ENCODE data around the gene PTCD3. TPM values are rescaled to one million over a fixed set of nuclear protein-coding genes. Genes with fewer than 3 reads are reported as not detected.

The PTCD3 gene
- total RNA-seq, 1 donor from 2014 or later, result 66.1 TPM

GRCh38 chr2:86069783-86070339, 36.2 kb upstream of the PTCD3 start:
- Histone ChIP-seq H3K36me3 (ENCODE audit: control insufficient read depth, insufficient read depth, low read length) (peaks cover 3% of the 10 kb centered on the region), H3K4me3 (ENCODE audit: low read depth, low read length) (no peak overlapping the region), H3K27me3 (ENCODE audit: control insufficient read depth, insufficient read depth, low read length) (no peaks in the 10 kb centered on the region)
- DNase-seq (ENCODE audit: low read depth), result no peak
- TF ChIP-seq, protein P1, sequence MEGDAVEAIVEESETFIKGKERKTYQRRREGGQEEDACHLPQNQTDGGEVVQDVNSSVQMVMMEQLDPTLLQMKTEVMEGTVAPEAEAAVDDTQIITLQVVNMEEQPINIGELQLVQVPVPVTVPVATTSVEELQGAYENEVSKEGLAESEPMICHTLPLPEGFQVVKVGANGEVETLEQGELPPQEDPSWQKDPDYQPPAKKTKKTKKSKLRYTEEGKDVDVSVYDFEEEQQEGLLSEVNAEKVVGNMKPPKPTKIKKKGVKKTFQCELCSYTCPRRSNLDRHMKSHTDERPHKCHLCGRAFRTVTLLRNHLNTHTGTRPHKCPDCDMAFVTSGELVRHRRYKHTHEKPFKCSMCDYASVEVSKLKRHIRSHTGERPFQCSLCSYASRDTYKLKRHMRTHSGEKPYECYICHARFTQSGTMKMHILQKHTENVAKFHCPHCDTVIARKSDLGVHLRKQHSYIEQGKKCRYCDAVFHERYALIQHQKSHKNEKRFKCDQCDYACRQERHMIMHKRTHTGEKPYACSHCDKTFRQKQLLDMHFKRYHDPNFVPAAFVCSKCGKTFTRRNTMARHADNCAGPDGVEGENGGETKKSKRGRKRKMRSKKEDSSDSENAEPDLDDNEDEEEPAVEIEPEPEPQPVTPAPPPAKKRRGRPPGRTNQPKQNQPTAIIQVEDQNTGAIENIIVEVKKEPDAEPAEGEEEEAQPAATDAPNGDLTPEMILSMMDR (IDR thresholded peaks at IDR 0.05; ENCODE audit: insufficient read depth, low read length, poor library complexity, severe bottlenecking), result no peak

- Histone ChIP-seq H3K27me3 (ENCODE audit: control insufficient read depth, insufficient read depth, low read length) (no peaks in the 10 kb centered on the region), H3K36me3 (ENCODE audit: control insufficient read depth, insufficient read depth, low read length) (peaks cover 1% of the 10 kb centered on the region), H3K4me3 (ENCODE audit: low read depth, low read length) (no peak overlapping the region)
- TF ChIP-seq, protein P1 (IDR thresholded peaks at IDR 0.05; ENCODE audit: insufficient read depth, low read length, poor library complexity, severe bottlenecking), result no peak
- DNase-seq (ENCODE audit: low read depth), result no peak
Observed at GRCh38 chr2:86070868-86071267, 35.2 kb upstream of the PTCD3 start.

GRCh38 chr2:86072271-86072858, 33.7 kb upstream of the PTCD3 start:
- DNase-seq (ENCODE audit: low read depth), result no peak
- no peaks in the 10 kb centered on the region for H3K27me3 ChIP-seq (ENCODE audit: control insufficient read depth, insufficient read depth, low read length)
- H3K36me3 ChIP-seq (ENCODE audit: control insufficient read depth, insufficient read depth, low read length), result peaks cover 1% of the 10 kb centered on the region
- TF ChIP-seq, protein P1 (IDR thresholded peaks at IDR 0.05; ENCODE audit: insufficient read depth, low read length, poor library complexity, severe bottlenecking), result no peak
- H3K4me3 ChIP-seq (ENCODE audit: low read depth, low read length), result no peak overlapping the region

- no peak overlapping the region for H3K4me3 ChIP-seq (ENCODE audit: low read depth, low read length)
- H3K36me3 ChIP-seq (ENCODE audit: control insufficient read depth, insufficient read depth, low read length), result no peaks in the 10 kb centered on the region
- TF ChIP-seq, protein P1 (IDR thresholded peaks at IDR 0.05; ENCODE audit: insufficient read depth, low read length, poor library complexity, severe bottlenecking), result no peak
- DNase-seq (ENCODE audit: low read depth), result no peak
- no peaks in the 10 kb centered on the region for H3K27me3 ChIP-seq (ENCODE audit: control insufficient read depth, insufficient read depth, low read length)
Observed at GRCh38 chr2:86073225-86073624, 32.8 kb upstream of the PTCD3 start.

- Histone ChIP-seq H3K36me3 (ENCODE audit: control insufficient read depth, insufficient read depth, low read length) (no peaks in the 10 kb centered on the region), H3K27me3 (ENCODE audit: control insufficient read depth, insufficient read depth, low read length) (no peaks in the 10 kb centered on the region), H3K4me3 (ENCODE audit: low read depth, low read length) (no peak overlapping the region)
- TF ChIP-seq, protein P1 (IDR thresholded peaks at IDR 0.05; ENCODE audit: insufficient read depth, low read length, poor library complexity, severe bottlenecking), result no peak
- DNase-seq (ENCODE audit: low read depth), result no peak
Observed at GRCh38 chr2:86074256-86074655, 31.8 kb upstream of the PTCD3 start.

DNA sequence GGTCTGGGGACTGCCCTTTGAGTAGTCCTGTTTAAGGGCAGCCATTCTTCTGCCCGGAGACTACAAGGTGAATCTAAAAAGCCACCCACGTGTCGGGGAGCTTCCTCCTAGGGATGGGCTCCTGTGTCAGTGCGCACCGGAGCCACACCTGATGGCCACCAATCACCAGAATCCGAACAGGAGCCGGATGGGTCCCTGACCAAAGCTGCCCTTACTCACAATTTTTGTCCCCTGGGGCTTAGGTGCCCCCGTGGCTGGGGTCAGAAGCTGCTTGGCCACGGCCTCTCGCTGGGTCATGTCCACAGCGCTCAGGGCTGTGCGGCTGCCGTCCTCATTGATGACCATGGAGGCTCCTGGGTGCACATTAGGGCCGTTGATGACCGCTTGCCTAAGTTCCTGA, 31.2 kb upstream of the PTCD3 start:
- TF ChIP-seq, protein P1 (IDR thresholded peaks at IDR 0.05; ENCODE audit: insufficient read depth, low read length, poor library complexity, severe bottlenecking), result no peak
- no peak overlapping the region for H3K4me3 ChIP-seq (ENCODE audit: low read depth, low read length)
- no peak for DNase-seq (ENCODE audit: low read depth)
- H3K36me3 ChIP-seq (ENCODE audit: control insufficient read depth, insufficient read depth, low read length), result no peaks in the 10 kb centered on the region
- no peaks in the 10 kb centered on the region for H3K27me3 ChIP-seq (ENCODE audit: control insufficient read depth, insufficient read depth, low read length)
